ENCODE data around the gene ATF7IP.
A peak's percentile ranks its signal among the peaks of the same experiment; 100 is the strongest.
"Not testable (repeated sequence)": the region's sequence is repeated elsewhere in the genome, so short reads cannot be mapped to it uniquely, and the experiment has no call there.

Gene ATF7IP

GRCh38 chr12:14393751-14394150 lies 28.3 kb downstream of the ATF7IP start:
- Mint-ChIP-seq H3K4me3 (peak overlapping the region; percentile 49), H3K27me3 (no peaks in the 10 kb centered on the region), H3K36me3 (ENCODE audit: low read depth) (peaks cover 57% of the 10 kb centered on the region), H3K4me1 (ENCODE audit: low read depth) (peaks cover 96% of the 10 kb centered on the region), H3K9me3 (peaks cover 7% of the 10 kb centered on the region), H3K27ac (peak overlapping the region; percentile 76)

- peaks cover 50% of the 10 kb centered on the region for H3K36me3 Mint-ChIP-seq (ENCODE audit: low read depth)
- H3K4me3 Mint-ChIP-seq, result peak overlapping the region; percentile 79
- no peaks in the 10 kb centered on the region for H3K27me3 Mint-ChIP-seq
- H3K27ac Mint-ChIP-seq, result peak overlapping the region; percentile 91
- peaks cover 7% of the 10 kb centered on the region for H3K9me3 Mint-ChIP-seq
- H3K4me1 Mint-ChIP-seq (ENCODE audit: low read depth), result peaks cover 96% of the 10 kb centered on the region
Observed at GRCh38 chr12:14394317-14395073, 29.0 kb downstream of the ATF7IP start.

- H3K4me1 Mint-ChIP-seq (ENCODE audit: low read depth), result peaks cover 96% of the 10 kb centered on the region
- peak overlapping the region; percentile 79 for H3K4me3 Mint-ChIP-seq
- H3K27me3 Mint-ChIP-seq, result no peaks in the 10 kb centered on the region
- H3K27ac Mint-ChIP-seq, result peak overlapping the region; percentile 91
- peaks cover 52% of the 10 kb centered on the region for H3K36me3 Mint-ChIP-seq (ENCODE audit: low read depth)
- H3K9me3 Mint-ChIP-seq, result peaks cover 7% of the 10 kb centered on the region
Observed at GRCh38 chr12:14395074-14395778, 29.7 kb downstream of the ATF7IP start.

- Mint-ChIP-seq H3K9me3 (peaks cover 7% of the 10 kb centered on the region), H3K27me3 (no peaks in the 10 kb centered on the region), H3K4me3 (peak overlapping the region; percentile 75), H3K27ac (peak overlapping the region; percentile 95), H3K36me3 (ENCODE audit: low read depth) (peaks cover 55% of the 10 kb centered on the region), H3K4me1 (ENCODE audit: low read depth) (peaks cover 97% of the 10 kb centered on the region)
Observed at GRCh38 chr12:14396071-14396470, 30.6 kb downstream of the ATF7IP start.

- peaks cover 47% of the 10 kb centered on the region for H3K36me3 Mint-ChIP-seq (ENCODE audit: low read depth)
- H3K4me1 Mint-ChIP-seq (ENCODE audit: low read depth), result peaks cover 96% of the 10 kb centered on the region
- H3K27ac Mint-ChIP-seq, result peak overlapping the region; percentile 85
- H3K4me3 Mint-ChIP-seq, result peak overlapping the region; percentile 72
- peaks cover 7% of the 10 kb centered on the region for H3K9me3 Mint-ChIP-seq
- no peaks in the 10 kb centered on the region for H3K27me3 Mint-ChIP-seq
Observed at GRCh38 chr12:14399871-14400270, 34.4 kb downstream of the ATF7IP start.

GRCh38 chr12:14400599-14400998 lies 35.1 kb downstream of the ATF7IP start:
- Mint-ChIP-seq H3K27ac (peak overlapping the region; percentile 85), H3K9me3 (peaks cover 7% of the 10 kb centered on the region), H3K36me3 (ENCODE audit: low read depth) (peaks cover 45% of the 10 kb centered on the region), H3K27me3 (no peaks in the 10 kb centered on the region), H3K4me3 (peak overlapping the region; percentile 72), H3K4me1 (ENCODE audit: low read depth) (peaks cover 98% of the 10 kb centered on the region)

- H3K36me3 Mint-ChIP-seq (ENCODE audit: low read depth), result peaks cover 50% of the 10 kb centered on the region
- H3K4me3 Mint-ChIP-seq, result peak overlapping the region; percentile 72
- H3K4me1 Mint-ChIP-seq (ENCODE audit: low read depth), result peaks cover 96% of the 10 kb centered on the region
- not testable (repeated sequence) for H3K9me3 Mint-ChIP-seq, H3K27me3 Mint-ChIP-seq
- peak overlapping the region; percentile 85 for H3K27ac Mint-ChIP-seq
Observed at GRCh38 chr12:14401267-14401666, 35.8 kb downstream of the ATF7IP start.

- peaks cover 89% of the 10 kb centered on the region for H3K4me1 Mint-ChIP-seq (ENCODE audit: low read depth)
- H3K9me3 Mint-ChIP-seq, result no peaks in the 10 kb centered on the region
- H3K36me3 Mint-ChIP-seq (ENCODE audit: low read depth), result peaks cover 39% of the 10 kb centered on the region
- H3K27me3 Mint-ChIP-seq, result no peaks in the 10 kb centered on the region
- peak overlapping the region; percentile 39 for H3K4me3 Mint-ChIP-seq
- peak overlapping the region; percentile 76 for H3K27ac Mint-ChIP-seq
Observed at GRCh38 chr12:14402697-14403096, 37.2 kb downstream of the ATF7IP start.

GRCh38 chr12:14403293-14403692 lies 37.8 kb downstream of the ATF7IP start:
- peak overlapping the region; percentile 86 for H3K27ac Mint-ChIP-seq
- peaks cover 38% of the 10 kb centered on the region for H3K36me3 Mint-ChIP-seq (ENCODE audit: low read depth)
- peak overlapping the region; percentile 68 for H3K4me3 Mint-ChIP-seq
- H3K4me1 Mint-ChIP-seq (ENCODE audit: low read depth), result peaks cover 88% of the 10 kb centered on the region
- no peaks in the 10 kb centered on the region for H3K9me3 Mint-ChIP-seq
- H3K27me3 Mint-ChIP-seq, result no peaks in the 10 kb centered on the region

GRCh38 chr12:14403711-14404196 lies 38.3 kb downstream of the ATF7IP start:
- no peaks in the 10 kb centered on the region for H3K9me3 Mint-ChIP-seq
- H3K4me3 Mint-ChIP-seq, result peak overlapping the region; percentile 68
- H3K27ac Mint-ChIP-seq, result peak overlapping the region; percentile 86
- H3K27me3 Mint-ChIP-seq, result no peaks in the 10 kb centered on the region
- H3K36me3 Mint-ChIP-seq (ENCODE audit: low read depth), result peaks cover 42% of the 10 kb centered on the region
- peaks cover 88% of the 10 kb centered on the region for H3K4me1 Mint-ChIP-seq (ENCODE audit: low read depth)

- H3K27ac Mint-ChIP-seq, result peak overlapping the region; percentile 6
- H3K27me3 Mint-ChIP-seq, H3K4me3 Mint-ChIP-seq, H3K9me3 Mint-ChIP-seq: not testable (repeated sequence)
- H3K4me1 Mint-ChIP-seq (ENCODE audit: low read depth), result peaks cover 82% of the 10 kb centered on the region
- H3K36me3 Mint-ChIP-seq (ENCODE audit: low read depth), result peaks cover 46% of the 10 kb centered on the region
Observed at GRCh38 chr12:14405407-14405806, 39.9 kb downstream of the ATF7IP start.

- H3K4me3 Mint-ChIP-seq, result peak overlapping the region; percentile 32
- H3K36me3 Mint-ChIP-seq (ENCODE audit: low read depth), result peaks cover 35% of the 10 kb centered on the region
- peak overlapping the region; percentile 77 for H3K27ac Mint-ChIP-seq
- no peaks in the 10 kb centered on the region for H3K9me3 Mint-ChIP-seq
- H3K4me1 Mint-ChIP-seq (ENCODE audit: low read depth), result peaks cover 78% of the 10 kb centered on the region
- no peaks in the 10 kb centered on the region for H3K27me3 Mint-ChIP-seq
Observed at GRCh38 chr12:14408208-14408607, 42.7 kb downstream of the ATF7IP start.

GRCh38 chr12:14410177-14410576 lies 44.7 kb downstream of the ATF7IP start:
- Mint-ChIP-seq H3K27me3 (no peaks in the 10 kb centered on the region), H3K27ac (no peak overlapping the region), H3K4me3 (no peak overlapping the region), H3K9me3 (no peaks in the 10 kb centered on the region), H3K4me1 (ENCODE audit: low read depth) (peaks cover 77% of the 10 kb centered on the region), H3K36me3 (ENCODE audit: low read depth) (peaks cover 40% of the 10 kb centered on the region)

- H3K27ac Mint-ChIP-seq, result no peak overlapping the region
- no peaks in the 10 kb centered on the region for H3K9me3 Mint-ChIP-seq
- H3K4me3 Mint-ChIP-seq, result peak overlapping the region; percentile 6
- no peaks in the 10 kb centered on the region for H3K27me3 Mint-ChIP-seq
- peaks cover 73% of the 10 kb centered on the region for H3K4me1 Mint-ChIP-seq (ENCODE audit: low read depth)
- peaks cover 34% of the 10 kb centered on the region for H3K36me3 Mint-ChIP-seq (ENCODE audit: low read depth)
Observed at GRCh38 chr12:14410841-14411569, 45.5 kb downstream of the ATF7IP start.

GRCh38 chr12:14416658-14417057 lies 51.2 kb downstream of the ATF7IP start:
- Mint-ChIP-seq H3K36me3 (ENCODE audit: low read depth) (peaks cover 34% of the 10 kb centered on the region), H3K9me3 (peaks cover 10% of the 10 kb centered on the region), H3K4me1 (ENCODE audit: low read depth) (peaks cover 72% of the 10 kb centered on the region), H3K27me3 (no peaks in the 10 kb centered on the region), H3K27ac (peak overlapping the region; percentile 66), H3K4me3 (peak overlapping the region; percentile 57)
